Right lobe of liver (tissue), 4 donors: ENCODE results near the gene NMU.

Experiments used
- CTCF ChIP-seq, 4 donors: fragments of 200-600 bp in 3 of 4; fragments of 450-650 bp in 1 of 4; IDR thresholded peaks; one replicate each; pipeline versions ENCODE4 v1.5.1 to v1.8.0; 2016 to 2022; ENCODE audit warnings: antibody characterized with exemption in 4 of 4, mild to moderate bottlenecking in 2 of 4
- POLR2A ChIP-seq: fragments of 450-650 bp; IDR thresholded peaks from one replicate; pipeline ENCODE4 v1.6.1; 2017; ENCODE audit warnings: antibody characterized with exemption, mild to moderate bottlenecking
- donor health status: DM: no; HTN: no; CAD: no.
- donor health status: DM: no; HTN: no; CAD: no.
- donor health status: DM: no; HTN: yes; CAD: no.

GRCh38 chr4:55682295-55682694, 46.2 kb upstream of the NMU start:
- TF ChIP-seq CTCF (IDR thresholded peaks at IDR 0.05): no peak
- no peak for TF ChIP-seq POLR2A
